HEK293 (cell line): ENCODE measurements around the gene ZNF629.

Experiments used
- CTCF ChIA-PET: fragments of 350-600 bp; formaldehyde crosslinking; extraction: SDS; loops from one replicate; lab custom pipeline; 2021; ENCODE audit warnings: antibody characterized with exemption; lab: Yijun Ruan, JAX
- POLR2A ChIA-PET: fragments of 300-600 bp; formaldehyde crosslinking; extraction: SDS; loops from one replicate; lab custom pipeline; 2020; ENCODE audit warnings: antibody characterized with exemption, inconsistent platforms; lab: Yijun Ruan, JAX
- H3K27ac ChIP-seq: fragments of 200-500 bp; sonication (Bioruptor generic); 2 replicates; pipeline ENCODE4 v1.5.1; 2014; ENCODE audit warnings: low read depth, low read length, control low read depth, inconsistent platforms; ENCODE audit errors: extremely low read depth
- H3K36me3 ChIP-seq, 2 experiments: fragments of 200-500 bp in 1 of 2; sonication (Bioruptor generic) in 1 of 2; 1 replicate in 1 of 2; 2 replicates in 1 of 2; pipeline ENCODE4 v1.5.1; 2014 to 2017; ENCODE audit warnings: inconsistent platforms in 2 of 2, low read length in 2 of 2; ENCODE audit not compliant: control insufficient read depth in 2 of 2, insufficient read depth in 1 of 2
- H3K4me1 ChIP-seq: fragments of 200-500 bp; sonication (Bioruptor generic); 2 replicates; pipeline ENCODE4 v1.5.1; 2014; ENCODE audit warnings: mild to moderate bottlenecking, low read length, inconsistent platforms; ENCODE audit not compliant: control insufficient read depth, insufficient read depth
- H3K4me3 ChIP-seq: 2 replicates; pipeline ENCODE4 v1.5.1; 2011; ENCODE audit warnings: low read depth, mild to moderate bottlenecking, control low read depth, low read length, moderate library complexity
- H3K9me3 ChIP-seq: fragments of 200-500 bp; sonication (Bioruptor generic); 2 replicates; pipeline ENCODE4 v1.5.1; 2014; ENCODE audit warnings: low read depth, low read length, inconsistent platforms; ENCODE audit not compliant: control insufficient read depth, insufficient read depth
- CTCF ChIP-seq: fragments of 450-650 bp; formaldehyde crosslinking; IDR thresholded peaks from 2 replicates; pipeline ENCODE4 v1.5.1; 2016; ENCODE audit warnings: missing biosample characterization, missing genetic modification characterization
- EGR2 ChIP-seq: fragments of 450-650 bp; formaldehyde crosslinking; IDR thresholded peaks from 2 replicates; pipeline ENCODE4 v1.5.1; 2016; ENCODE audit warnings: low read depth, missing biosample characterization, missing genetic modification characterization
- HOXA7 ChIP-seq: sonication (generic); formaldehyde crosslinking; IDR thresholded peaks from 2 replicates; pipeline ENCODE4 v1.8.1; 2022; ENCODE audit warnings: missing genetic modification reagents, borderline replicate concordance
- IKZF3 ChIP-seq: fragments of 450-650 bp; IDR thresholded peaks from 2 replicates; pipeline ENCODE4 v1.5.0; 2018; ENCODE audit warnings: missing biosample characterization, mild to moderate bottlenecking, missing genetic modification characterization, moderate library complexity
- KLF9 ChIP-seq: fragments of 450-650 bp; formaldehyde crosslinking; IDR thresholded peaks from 2 replicates; pipeline ENCODE4 v1.5.1; 2016; ENCODE audit warnings: missing biosample characterization, missing genetic modification characterization, low read depth
- SCRT1 ChIP-seq: fragments of 450-650 bp; formaldehyde crosslinking; IDR thresholded peaks from 2 replicates; pipeline ENCODE4 v1.5.1; 2016; ENCODE audit warnings: missing biosample characterization, missing genetic modification characterization, borderline replicate concordance
- SCRT2 ChIP-seq: fragments of 450-650 bp; formaldehyde crosslinking; IDR thresholded peaks from 2 replicates; pipeline ENCODE4 v1.5.1; 2016; ENCODE audit warnings: missing biosample characterization, missing genetic modification characterization
- ZEB2 ChIP-seq: fragments of 450-650 bp; formaldehyde crosslinking; IDR thresholded peaks from 2 replicates; pipeline ENCODE4 v1.5.1; 2016; ENCODE audit warnings: missing biosample characterization, missing genetic modification characterization
- ZFHX2 ChIP-seq: fragments of 450-650 bp; formaldehyde crosslinking; conservative IDR thresholded peaks from 2 replicates; pipeline ENCODE4 v1.5.1; 2016; ENCODE audit warnings: missing biosample characterization, missing genetic modification characterization
- ZNF114 ChIP-seq: fragments of 450-650 bp; formaldehyde crosslinking; IDR thresholded peaks from 2 replicates; pipeline ENCODE4 v1.5.0; 2017; ENCODE audit warnings: missing biosample characterization, missing genetic modification characterization
- ZNF121 ChIP-seq: fragments of 450-650 bp; formaldehyde crosslinking; IDR thresholded peaks from 2 replicates; pipeline ENCODE4 v1.5.1; 2016; ENCODE audit warnings: missing biosample characterization, missing genetic modification characterization
- ZNF157 ChIP-seq: fragments of 450-650 bp; formaldehyde crosslinking; IDR thresholded peaks from 2 replicates; pipeline ENCODE4 v1.5.1; 2016; ENCODE audit warnings: missing biosample characterization, missing genetic modification characterization
- ZNF560 ChIP-seq: fragments of 450-650 bp; formaldehyde crosslinking; IDR thresholded peaks from 2 replicates; pipeline ENCODE4 v1.5.1; 2017; ENCODE audit warnings: missing biosample characterization, missing genetic modification characterization, borderline replicate concordance
- ZNF596 ChIP-seq: fragments of 450-650 bp; IDR thresholded peaks from 2 replicates; pipeline ENCODE4 v1.5.0; 2018; ENCODE audit warnings: missing biosample characterization, mild to moderate bottlenecking, missing genetic modification characterization, moderate library complexity
- ZNF791 ChIP-seq: fragments of 450-650 bp; formaldehyde crosslinking; IDR thresholded peaks from 2 replicates; pipeline ENCODE4 v1.5.1; 2016; ENCODE audit warnings: missing biosample characterization, missing genetic modification characterization
- ZNF792 ChIP-seq: fragments of 450-650 bp; formaldehyde crosslinking; IDR thresholded peaks from 2 replicates; pipeline ENCODE4 v1.5.1; 2016; ENCODE audit warnings: missing biosample characterization, missing genetic modification characterization

ZNF629 gene

DNA sequence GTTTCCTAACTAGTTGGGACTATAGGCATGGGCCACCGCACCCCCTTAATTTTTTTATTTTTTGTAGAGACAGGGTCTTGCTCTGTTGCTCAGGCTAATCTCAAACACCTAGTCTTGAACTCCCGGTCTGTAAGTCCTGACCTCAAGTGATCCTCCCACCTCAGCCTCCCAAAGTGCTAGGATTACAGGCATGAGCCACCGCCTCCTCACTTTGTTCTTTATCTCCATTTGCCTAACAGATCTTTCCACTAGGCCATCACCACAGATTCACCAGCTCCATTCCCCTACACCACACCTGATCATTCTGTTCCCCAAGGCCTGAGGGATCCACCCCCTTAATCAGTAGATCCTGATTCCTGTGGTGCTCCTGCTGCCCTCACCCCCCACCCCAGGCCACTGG lies 7.6 kb upstream of the ZNF629 start:
- TF ChIP-seq CTCF (no peak), KLF9 (0 out of 2 replicates have a peak, but pooled peaks have one; percentile 1), ZNF791 (tag by site-specific recombination) (no peak), EGR2 (peak; percentile 77), SCRT2 (no peak), ZNF157 (tag by site-specific recombination) (no peak), ZNF114 (tag by site-specific recombination) (no peak), ZNF792 (no peak), IKZF3 (no peak), ZFHX2 (tag by site-specific recombination) (peak; percentile 51), ZNF560 (tag by site-specific recombination) (no peak)
- H3K4me1 ChIP-seq: no peaks in the 10 kb centered on the region
- CTCF ChIA-PET: interaction anchor here (0.8 to 2.7 kb wide), 2 partner anchors 20 to 50 kb away, joined by 5 to 19 read pairs; no protein-coding TSS in a partner anchor
- H3K27ac ChIP-seq: no peak overlapping the region
- H3K9me3 ChIP-seq: no peaks in the 10 kb centered on the region
- H3K4me3 ChIP-seq: no peak overlapping the region
- no peaks in the 10 kb centered on the region for H3K36me3 ChIP-seq
- POLR2A ChIA-PET: interaction anchor here (4.1 kb wide), 1 partner anchor 11 kb away, joined by 23 read pairs; no protein-coding TSS in a partner anchor

DNA sequence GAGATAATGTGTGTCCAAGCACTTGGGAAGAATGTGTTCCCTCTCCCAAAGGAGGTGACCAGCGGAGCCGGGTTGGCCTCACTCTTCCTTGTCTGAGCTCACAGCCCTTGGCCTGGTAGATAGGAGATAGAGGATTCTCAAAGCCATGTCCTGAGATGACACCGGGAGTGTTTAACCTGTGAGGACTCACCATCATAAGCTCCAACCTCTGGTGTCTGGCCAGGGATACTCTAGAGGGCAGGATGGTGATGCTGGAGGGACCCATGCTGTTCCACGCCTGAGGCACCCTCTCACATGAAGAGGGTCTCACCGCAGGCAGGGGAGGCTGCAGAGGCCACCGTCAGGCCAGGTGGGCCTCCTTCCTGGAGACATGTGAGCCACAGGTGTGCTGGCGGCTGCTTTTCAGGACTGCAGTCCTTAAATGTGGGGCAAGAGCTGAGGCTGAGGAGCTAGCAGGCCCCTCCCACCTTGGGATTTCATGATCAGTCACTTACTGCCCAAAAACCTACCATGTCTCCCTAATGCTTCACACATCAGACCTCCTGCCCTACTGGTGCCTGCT lies 6.6 kb upstream of the ZNF629 start:
- Histone ChIP-seq H3K9me3 (no peaks in the 10 kb centered on the region), H3K27ac (no peak overlapping the region), H3K4me3 (no peak overlapping the region)
- POLR2A ChIA-PET: interaction anchor here (0.9 to 4.1 kb wide), 4 partner anchors 10 to 48 kb away, joined by 3 to 23 read pairs (median 8); no protein-coding TSS in a partner anchor
- TF ChIP-seq SCRT1 (tag by site-specific recombination) (peak; percentile 68; the same call in 1 of the 2 replicates), SCRT2 (peak; percentile 85), HOXA7 (CRISPR knock-in tag) (no peak)
- TF ChIP-seq, all 188 proteins: peak for 2
- CTCF ChIA-PET: interaction anchor here (0.8 to 2.7 kb wide), 5 partner anchors 10 to 141 kb away, joined by 3 to 19 read pairs (median 5); no protein-coding TSS in a partner anchor
- no peaks in the 10 kb centered on the region for H3K36me3 ChIP-seq
- no peaks in the 10 kb centered on the region for H3K4me1 ChIP-seq

DNA sequence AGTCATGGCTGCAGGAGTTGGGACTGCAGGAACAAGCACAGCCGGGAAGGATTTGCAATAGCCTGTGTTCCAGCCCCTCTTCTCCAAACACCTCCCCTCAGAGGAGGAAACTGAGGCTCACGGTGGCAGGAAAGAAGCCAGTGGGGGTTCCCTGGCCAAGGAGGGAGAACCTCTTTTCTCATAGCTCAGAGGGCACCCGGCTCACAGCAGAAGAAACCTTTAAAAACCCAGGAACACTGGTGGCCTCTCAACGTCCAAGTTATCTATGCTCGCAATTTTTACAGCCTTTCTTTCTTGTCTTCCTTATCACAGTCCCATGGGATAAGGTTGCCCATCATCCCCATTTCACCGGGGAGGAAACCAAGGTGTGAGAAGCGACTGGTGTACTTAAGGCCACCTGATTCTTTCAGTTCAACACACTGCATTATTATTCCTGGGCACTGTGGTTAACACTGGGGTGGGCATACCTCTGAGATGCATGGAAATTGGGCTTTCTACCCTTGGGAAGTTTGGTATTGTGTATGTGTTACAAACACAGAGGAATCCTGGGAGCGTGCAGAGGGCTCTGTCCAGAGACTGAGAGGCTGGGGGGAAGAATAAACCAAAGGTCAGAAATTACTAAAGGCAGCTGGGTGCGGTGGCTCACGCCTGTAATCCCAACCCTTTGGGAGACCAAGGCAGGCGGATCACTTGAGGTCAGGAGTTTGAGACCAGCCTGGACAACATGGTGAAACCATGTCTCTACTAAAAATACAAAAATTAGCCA lies 791 bp upstream of the ZNF629 start:
- H3K4me3 ChIP-seq: peak overlapping the region; percentile 96

More for the DNA sequence above, 791 bp upstream of the ZNF629 start:
- ChIA-PET CTCF (interaction anchor here (1.3 kb wide), 1 partner anchor 17 kb away, joined by 5 read pairs; no protein-coding TSS in a partner anchor), POLR2A (interaction anchor here (1.0 to 2.8 kb wide), 9 partner anchors 8 to 89 kb away, joined by 3 to 132 read pairs (median 6); partner anchors contain the start of genes PHKG2 and SRCAP)
- TF ChIP-seq ZNF596 (tag by site-specific recombination): peak; percentile 29; the same call in 1 of the 2 replicates
- no peak for TF ChIP-seq ZEB2 (tag by site-specific recombination)
- no peak for TF ChIP-seq ZNF121
- Histone ChIP-seq H3K27ac (peak overlapping the region; percentile 83; the same call in 1 of the 2 replicates), H3K36me3 (peaks cover 0 to 26% of the 10 kb centered on the region in 2 experiments; a peak in 1 of 3 replicates), H3K9me3 (no peaks in the 10 kb centered on the region), H3K4me1 (peaks cover 3% of the 10 kb centered on the region; the same call in 1 of the 2 replicates)
